NCI-H82 (cell line): ENCODE results near the gene MRTFB.
A peak's percentile ranks its signal among the peaks of the same experiment; 100 is the strongest.

Source experiments
- DNase-seq: peaks from one replicate; lab custom pipeline; 2025; lab: John Stamatoyannopoulos, UW

Gene MRTFB

DNA sequence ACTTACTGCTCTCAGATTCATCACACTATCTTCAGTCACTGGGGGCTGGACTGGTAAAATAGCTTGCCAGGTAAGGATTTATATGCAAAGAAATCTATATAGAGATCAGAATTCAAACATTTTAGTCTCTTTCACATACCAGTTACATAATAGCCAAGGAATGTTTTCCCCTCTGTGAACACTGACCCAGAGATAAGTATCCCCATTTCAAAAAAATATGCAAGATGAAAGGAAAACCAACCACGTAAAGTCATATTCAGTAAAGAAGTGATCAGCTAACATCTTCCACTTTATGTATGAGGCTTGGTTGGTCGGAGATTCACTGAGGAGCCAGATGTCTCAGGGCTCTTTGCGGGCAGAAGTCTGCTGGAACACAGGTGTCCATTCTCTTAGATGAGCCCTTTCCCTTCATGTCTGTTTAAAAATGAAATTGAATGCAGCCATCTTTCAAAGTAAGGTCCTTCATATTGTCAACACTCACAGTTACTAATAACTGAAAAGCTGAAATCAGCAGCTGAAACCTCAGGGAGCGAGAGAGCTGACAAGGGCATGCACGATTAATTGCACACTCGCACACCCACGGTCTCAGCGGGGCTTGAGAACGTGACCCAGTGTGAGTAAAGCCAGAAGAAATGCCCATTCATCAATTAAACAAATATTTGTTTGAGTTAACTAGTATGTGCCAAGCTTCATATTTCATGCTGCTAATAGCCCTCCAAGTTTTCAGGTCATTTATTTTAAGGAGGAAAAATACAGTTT, 161.2 kb downstream of the MRTFB start:
- DNase-seq: no peak

DNA sequence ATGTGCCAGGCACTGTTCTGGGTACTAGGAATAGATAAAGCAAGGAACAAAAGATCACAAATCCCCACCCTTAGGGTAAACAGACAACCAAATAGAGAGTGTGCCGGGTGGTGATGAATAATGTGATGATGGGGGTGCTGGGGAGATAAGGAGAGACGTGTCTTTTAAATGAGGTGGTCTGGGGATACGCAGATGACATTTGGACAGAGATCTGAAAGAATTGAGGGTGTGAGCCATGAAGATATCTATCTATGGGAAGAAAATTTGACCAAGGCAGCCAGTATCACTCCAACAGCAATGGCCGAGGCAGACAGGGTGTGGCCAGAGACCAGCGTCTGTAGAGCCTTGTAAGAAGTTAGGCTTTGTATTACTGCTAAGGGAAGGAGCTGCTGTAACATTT, 165.3 kb downstream of the MRTFB start:
- DNase-seq: no peak

DNA sequence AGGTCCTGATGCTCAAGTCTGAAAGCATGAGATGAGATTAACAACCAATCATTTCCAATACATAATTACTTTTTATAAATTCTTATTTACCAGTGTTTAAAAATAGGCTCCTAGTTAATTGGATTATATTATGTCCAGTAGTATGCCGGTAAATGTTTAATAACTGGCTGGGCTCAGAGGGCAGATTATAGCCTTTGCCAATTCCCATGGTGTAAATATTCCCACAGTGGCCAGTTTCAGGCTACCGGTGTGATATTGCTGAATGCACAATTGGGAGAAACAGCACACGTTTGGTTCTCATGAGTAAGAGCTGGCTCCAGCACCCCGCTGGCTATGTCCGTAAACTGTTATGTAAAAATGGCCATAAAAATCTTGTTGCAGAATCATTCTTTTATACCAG, 167.6 kb downstream of the MRTFB start:
- no peak for DNase-seq

DNA sequence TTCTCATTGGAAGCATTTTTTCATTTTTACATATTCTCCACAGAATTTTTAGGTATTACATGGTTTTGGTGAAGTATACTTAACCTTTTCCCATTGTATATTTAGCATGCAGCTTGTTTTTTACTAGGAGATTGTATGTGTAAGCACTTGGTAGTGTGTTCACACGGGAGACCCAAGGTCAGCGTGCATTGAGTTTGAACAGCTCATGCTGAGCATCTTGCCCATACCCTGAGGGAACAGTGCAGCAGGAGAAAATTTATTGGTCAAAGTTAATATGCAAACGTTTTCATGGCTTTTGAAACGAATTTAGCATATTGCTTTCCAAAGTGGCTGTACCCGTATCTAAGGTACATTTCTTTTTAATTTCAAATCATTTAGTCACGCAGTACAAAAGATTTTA, 168.7 kb downstream of the MRTFB start:
- no peak for DNase-seq

DNA sequence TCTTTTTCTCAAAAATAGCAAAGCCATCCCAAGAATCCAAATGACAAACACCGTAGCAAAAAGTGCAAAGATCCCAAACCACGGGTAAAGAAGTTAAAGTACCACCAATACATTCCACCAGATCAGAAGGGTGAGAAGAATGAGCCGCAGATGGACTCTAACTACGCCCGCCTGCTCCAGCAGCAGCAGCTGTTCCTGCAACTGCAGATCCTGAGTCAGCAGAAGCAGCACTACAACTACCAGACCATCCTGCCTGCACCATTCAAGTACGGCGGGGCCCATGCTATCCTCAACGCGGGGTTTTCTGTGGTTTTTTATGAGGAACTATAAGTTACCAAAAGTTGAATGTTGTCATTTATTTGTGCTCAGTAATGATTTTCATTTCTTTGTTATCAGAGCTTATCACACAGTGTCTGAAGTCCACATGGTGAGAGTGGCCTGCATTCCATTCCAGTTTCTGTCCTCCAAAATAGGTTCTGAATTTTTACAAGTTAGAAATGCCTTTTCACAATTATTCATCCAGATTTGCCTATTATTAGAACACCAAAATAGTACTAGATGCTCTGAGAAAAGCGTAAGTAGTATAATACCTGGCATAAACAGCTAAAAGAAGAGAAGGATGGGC, 169.2 kb downstream of the MRTFB start:
- DNase-seq: no peak

DNA sequence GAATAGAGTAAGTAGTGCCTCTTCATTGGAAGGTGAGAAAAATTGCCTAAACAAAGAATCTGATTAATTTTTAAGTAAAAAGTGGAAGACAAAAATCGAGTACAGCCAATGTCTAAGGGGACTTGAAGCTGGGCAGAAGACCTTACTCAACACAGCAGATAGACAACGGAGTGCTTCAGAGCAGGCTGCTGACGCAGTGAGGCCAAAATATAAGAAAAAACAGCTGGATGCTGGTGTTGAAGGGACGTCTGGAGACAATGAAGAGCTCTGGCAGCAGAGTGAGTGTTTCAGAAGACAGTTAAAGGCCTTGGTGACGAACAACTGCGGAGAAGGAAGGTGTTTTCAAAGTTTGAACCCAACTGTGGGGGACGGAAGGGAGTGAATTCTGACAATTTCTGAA, 169.8 kb downstream of the MRTFB start:
- no peak for DNase-seq

DNA sequence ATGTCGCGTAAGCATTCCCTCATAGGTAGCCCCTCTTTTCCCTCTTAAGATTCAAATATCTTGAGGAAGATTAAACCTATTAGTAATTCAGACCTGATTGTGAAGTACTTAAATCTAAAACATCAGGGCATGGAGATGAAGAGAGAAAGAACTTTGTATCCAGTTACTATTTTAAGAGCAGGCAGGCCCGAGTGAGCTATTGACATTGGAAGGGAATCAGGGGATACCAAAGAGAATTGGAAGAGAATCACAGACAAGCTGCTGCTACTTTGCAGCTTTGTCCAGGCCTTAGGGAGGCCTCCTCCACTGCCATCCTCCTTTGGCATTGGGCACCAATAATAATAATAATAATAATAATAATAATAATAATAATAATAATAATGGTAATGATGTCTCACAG, 170.5 kb downstream of the MRTFB start:
- DNase-seq: no peak

DNA sequence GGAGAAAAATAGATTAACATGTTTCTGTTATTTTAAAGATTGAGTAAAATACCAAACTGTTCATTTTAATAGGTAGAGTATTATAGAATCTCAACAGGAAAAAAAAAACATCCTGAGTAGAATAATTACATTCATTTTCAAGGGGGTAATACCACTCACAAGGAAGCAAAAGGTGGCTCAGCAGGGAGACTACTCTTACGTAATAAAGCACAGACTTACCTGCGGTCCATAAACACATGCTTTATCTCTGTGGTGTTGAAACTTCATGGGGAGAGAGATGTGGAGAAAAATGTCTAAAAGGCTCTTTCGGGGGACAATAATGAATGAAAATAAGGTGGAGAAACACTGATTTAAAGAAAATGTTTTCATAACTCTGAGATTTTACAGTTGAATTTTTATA, 171.7 kb downstream of the MRTFB start:
- DNase-seq: no peak

DNA sequence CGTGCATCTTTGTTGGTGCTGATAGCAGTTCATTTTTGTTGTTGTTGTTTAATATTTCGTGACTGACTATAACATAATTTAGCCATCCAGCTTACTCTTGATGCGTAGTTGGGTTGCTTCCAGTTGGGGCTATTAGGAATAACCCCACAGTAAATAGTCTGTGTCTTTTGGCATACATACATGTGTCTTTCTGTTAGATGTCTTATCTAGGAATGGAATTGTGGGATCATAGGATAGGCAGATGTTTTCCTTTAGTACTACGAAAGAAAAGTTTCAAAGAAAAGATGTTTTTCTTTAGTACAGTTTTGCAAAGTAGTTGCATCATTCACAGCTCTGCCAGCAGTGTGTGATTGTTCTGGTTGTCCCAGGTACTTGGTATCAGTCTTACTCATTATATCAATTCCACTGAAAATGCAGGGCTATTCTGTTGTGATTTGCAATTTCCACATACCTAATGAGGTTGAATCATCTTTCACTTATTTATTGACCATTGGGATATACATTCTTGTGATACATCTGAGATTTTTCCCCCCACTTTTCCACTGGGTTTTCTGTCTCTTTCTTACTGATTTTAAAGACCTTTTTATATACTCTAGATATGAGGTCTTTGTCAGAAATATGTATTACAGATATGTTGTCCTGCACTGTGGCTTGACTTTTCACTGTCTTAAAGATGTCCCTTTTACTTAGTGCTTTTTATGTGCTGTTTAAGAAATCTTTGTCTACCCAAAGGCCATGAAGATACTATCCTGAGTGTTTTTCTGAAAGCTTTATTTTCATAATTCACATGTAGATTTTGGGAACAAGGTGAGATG, 173.3 kb downstream of the MRTFB start:
- no peak for DNase-seq

DNA sequence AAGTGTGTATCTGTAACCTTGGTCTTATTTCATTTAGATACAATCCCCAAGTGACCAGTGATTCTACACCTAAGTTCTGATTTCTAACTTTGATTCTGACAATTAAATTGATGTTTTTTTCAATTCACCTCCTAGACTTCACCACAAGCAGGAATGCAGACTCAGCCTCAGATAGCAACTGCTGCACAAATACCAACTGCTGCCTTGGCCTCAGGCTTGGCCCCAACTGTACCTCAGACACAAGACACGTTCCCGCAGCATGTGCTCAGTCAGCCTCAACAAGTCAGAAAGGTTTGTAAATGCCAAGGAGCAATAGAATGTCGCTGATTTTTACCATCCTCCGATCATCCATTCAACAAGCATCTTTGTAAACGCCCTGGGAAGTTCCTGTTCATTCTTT, 177.7 kb downstream of the MRTFB start:
- DNase-seq: no peak

DNA sequence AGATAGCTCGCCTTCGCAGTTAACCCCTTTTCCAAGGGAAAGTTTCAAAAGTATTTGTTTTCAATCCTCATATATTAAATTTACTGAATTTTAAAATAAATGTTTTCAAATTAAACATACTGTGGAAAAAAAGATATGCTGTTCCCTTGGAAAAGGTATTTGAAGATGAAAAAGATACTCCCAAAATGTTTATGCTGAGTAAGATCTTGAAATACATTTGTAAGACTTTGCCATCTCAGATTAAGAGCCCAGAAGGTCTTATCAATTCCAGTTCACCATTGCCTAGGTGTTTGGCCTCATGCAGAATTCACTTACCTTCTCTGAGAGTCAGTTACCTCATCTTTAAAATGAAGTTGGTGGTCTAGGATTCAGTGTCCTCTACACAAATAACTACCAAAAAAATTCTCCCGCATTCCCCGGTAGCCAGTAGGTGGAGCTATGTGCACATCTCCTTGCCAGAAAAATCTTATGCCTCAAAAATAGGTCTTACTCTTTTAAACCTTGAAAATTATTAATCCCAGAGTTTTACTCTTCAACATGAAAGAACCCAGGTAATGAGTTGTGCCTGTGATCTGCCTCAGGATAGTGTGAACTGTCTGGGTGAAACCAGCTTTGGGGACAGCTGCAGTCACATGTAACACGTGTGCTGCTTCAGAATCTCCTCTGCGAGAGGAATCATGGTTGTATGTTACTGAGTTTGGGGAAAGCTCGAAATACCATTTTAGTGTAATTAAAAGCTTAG, 178.3 kb downstream of the MRTFB start:
- peak; percentile 61 for DNase-seq

DNA sequence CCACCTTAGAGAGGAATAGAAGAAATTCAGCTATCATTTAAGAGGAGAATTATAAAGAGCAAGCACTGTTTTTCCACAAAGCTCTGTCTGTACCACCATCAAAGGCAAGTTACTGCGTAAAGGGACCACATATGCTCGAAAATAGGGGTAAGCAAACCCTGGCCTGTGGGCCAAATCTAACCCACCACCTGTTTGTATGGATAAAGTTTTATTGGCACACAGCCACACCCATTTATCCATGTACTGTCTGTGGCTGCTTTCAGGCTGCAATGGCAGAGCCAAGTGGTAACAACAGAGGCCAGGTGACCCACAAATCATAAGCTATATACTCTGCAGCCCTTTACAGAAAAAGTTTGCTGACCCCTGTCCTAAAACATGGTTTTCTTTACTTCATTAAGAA, 180.3 kb downstream of the MRTFB start:
- DNase-seq: no peak

DNA sequence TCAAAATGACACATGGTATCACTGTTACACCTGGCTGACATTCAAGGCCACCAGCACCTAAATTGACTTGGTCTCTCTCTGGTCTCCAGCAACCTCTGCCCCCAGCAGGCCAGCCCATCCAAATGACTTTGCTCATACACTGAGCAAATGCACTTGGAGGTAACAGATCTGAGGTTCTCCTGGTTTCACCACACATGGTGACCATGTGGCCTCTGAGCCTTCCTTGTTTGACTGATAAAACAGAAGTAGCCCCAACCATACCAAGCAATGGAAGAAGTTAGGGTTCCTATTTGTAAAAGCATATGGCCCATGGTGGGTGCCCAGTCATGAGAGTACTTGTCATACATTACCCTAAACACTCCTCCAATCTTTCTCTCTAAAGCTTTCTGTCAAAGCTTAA, 181.7 kb downstream of the MRTFB start:
- DNase-seq: no peak

DNA sequence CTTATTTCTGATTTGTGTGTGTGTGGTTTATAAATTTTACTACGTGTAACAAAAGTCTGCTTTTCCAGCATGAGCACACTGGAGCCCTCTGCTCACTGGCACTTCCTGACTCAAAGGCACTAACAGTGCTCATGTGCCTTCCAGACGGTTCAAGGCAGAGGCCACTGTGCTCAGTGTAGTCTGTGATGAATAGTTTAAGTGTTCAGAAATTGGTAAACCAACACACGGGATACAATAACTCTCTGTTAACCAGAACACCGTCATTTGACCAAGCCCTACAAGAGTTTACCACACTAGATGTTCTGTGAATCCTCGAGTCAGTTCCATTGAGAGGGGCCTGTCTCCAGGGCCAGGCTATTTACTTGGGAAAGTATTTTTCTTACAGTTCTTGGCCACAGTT, 191.9 kb downstream of the MRTFB start:
- DNase-seq: no peak

DNA sequence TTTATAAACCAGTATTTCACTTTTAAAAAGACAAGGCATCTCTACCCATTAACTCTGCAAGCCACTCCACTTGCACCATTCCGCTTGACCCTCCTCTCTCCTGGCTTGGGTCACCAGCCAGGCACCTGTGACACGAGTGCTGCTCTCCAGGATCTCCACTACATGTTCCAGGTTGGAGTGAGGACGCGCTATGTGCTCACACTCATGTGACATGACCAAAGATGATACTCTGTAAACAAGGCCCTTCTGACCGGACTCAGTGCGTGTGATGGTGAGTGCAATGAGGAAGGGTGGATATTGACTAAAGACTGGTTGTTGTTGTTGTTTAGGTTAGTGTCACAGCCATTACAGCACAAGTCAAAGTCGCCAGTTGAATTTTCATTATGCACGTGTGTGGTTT, 192.7 kb downstream of the MRTFB start:
- no peak for DNase-seq

DNA sequence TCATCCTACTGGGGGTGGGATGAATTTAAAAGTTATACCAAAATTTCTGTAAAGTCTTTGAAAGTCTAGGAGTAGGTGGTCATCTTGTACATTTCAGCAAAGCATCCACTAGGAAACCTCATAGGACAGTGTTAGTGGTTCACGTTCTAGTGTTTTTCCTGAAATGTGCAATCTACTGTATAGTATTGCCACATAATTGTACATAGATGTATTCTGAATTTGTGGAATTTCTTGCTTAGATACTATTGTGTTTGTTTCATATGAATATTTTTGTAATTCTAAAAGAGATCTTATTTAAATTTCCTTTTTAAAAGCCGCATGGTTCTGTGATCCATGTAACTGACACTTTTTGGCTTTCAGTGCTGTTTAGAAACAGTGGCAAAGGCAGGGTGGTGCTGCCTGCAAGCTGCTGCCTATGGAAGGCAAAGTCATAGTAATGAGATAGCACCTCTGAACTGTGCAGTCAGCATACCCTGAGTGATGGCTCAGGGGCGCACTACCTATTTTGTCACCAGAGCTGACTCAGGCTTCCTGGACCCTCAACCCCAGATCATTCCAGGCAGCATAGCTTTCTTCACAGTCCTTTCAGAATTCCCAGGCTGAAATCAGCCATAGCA, 193.3 kb downstream of the MRTFB start:
- no peak for DNase-seq

DNA sequence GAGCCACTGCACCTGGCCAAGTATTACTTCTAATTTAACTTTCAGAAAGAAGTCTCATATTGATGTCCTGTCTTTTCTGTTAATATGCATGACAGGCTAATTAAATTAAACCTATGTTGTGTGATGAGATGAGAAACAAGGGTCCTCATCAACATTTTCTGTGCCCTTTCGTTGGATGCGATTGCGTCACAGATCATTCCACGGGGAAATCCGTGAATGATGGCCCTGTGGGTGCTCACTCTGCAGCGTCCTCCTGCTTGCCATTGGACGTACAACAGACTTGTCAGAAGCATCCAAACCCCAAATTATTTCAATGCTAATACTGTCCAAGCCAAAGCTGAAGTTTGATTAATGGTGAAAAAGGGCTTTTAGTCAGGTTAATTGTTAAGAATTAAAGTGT, 197.0 kb downstream of the MRTFB start:
- DNase-seq: no peak

DNA sequence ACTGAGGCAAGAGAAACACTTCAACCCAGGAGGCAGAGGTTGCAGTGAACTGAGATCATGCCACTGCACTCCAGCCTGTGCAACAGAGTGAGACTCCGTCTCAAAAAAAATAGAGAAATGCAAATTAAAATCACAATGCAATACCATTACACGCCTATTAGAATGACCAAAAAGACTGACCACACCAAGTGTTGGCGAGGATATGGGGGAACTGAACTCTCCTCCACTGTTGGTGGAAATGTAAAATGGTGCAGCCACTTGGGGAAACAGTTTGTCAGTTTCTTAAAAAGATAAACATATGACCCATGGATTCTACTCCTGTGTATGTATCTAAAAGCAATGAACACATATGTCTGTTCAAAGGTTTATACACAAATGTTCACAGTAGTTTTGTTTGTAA, 204.8 kb downstream of the MRTFB start:
- no peak for DNase-seq

DNA sequence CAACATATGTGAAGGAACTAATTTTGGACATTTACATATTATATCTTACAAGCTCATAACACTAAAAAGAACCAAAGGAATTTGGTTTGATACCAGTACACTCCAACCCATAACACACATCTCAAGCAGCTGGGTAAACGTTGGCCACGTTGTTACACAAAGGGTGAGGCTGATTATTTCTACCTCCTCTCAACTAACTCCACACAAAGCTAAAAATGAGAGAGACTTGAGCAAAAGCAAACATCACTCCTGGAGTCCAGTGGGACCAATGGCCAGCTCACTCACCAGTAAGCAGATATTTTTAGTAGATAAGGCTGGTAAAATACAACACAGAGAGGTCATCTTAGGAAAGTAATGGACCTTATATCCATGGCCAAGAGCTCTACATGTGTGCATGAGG, 207.6 kb downstream of the MRTFB start:
- no peak for DNase-seq

DNA sequence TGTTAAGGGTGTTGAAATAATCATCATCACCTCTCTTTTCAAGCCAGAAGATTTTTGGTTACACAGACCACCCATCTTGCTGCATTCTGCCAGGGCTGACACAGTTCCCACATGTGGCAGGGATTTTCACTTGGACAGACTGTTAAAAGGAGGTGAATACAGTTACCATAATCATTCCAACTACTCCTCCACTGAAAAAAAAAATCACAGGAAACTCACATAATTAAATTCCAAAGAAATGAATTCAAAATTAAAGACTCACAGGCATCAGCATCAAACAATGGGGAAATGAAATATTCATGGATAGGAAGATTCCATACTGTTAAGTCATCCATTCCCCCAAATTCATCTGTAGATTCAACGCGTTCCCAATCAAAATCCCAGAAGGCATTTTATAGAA, 209.4 kb downstream of the MRTFB start:
- DNase-seq: no peak

DNA sequence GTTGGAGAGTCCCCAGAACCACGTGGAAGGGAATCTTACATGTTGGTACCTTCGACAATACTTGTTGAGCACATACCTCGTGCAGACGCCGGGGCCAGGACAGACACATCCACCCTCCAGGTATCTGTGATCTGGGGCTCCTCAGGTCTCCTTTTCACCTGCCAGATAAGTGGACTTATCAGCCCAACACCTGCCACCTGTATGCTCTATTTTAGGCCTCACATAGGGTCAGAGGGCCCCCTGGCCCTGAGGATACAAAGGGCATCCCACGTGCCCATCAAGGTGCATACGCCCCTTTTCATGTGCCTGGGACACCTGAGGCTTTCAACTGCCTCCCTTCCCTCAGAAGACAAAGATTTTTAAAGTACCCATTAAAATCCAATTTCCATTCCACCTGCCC, 212.7 kb downstream of the MRTFB start:
- DNase-seq: no peak

DNA sequence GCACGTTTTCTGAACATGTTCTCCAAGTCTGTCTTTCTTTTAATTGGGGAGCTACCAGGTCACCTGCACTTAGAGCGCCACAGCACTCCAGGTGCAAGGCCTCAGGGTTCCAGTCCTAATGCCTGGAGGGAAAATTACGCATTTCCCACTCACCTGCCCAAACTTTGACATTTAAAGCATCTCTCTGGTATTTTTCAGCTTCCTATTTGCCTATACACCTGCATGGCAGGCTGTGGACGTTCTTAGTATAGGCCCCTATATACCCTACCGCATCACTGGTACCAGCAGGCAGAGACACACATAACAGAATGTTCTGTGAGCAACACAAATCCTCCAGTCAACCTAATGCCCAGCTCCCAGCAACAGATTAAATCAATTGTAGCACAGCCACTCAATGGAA, 213.3 kb downstream of the MRTFB start:
- DNase-seq: peak; percentile 43
